Measurements from ENCODE around the gene GALK2.

The GALK2 gene

DNA sequence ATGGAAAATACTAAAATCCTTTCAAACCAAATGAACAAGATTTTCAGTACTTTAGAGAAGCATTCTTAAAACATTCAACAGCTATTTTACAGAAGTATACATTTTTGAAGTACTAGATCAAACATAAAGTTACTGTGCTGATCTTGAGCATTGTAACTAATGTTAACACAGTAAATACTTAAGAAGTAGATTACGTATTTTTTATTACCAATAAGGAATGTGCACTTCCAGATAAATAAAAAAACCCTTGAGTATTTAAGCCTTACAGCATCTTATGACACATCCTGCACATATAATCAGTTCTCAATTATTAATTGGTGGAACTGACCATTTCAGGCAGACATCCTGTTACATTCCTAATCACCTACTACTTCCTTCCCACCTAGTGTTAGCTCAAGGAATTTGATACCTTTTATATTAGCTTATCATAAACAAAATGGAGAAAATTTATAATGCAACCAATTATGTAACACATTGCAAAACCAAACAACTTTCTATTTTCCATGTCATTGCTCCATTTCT lies 47.4 kb upstream of the GALK2 start:
- ATAC-seq = no peak
- TF ChIP-seq CSRNP3 (CRISPR knock-in tag; IDR thresholded peaks at IDR 0.05) (no peak), TOX (CRISPR knock-in tag; IDR thresholded peaks at IDR 0.05; ENCODE audit: borderline replicate concordance) (no peak), ZC3H10 (CRISPR knock-in tag; IDR thresholded peaks at IDR 0.05) (no peak), ZFP30 (CRISPR knock-in tag; IDR thresholded peaks at IDR 0.05) (no peak)
- TF ChIP-seq, protein P1, sequence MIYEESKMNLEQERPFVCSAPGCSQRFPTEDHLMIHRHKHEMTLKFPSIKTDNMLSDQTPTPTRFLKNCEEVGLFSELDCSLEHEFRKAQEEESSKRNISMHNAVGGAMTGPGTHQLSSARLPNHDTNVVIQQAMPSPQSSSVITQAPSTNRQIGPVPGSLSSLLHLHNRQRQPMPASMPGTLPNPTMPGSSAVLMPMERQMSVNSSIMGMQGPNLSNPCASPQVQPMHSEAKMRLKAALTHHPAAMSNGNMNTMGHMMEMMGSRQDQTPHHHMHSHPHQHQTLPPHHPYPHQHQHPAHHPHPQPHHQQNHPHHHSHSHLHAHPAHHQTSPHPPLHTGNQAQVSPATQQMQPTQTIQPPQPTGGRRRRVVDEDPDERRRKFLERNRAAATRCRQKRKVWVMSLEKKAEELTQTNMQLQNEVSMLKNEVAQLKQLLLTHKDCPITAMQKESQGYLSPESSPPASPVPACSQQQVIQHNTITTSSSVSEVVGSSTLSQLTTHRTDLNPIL (CRISPR knock-in tag; IDR thresholded peaks at IDR 0.05; ENCODE audit: low read depth) = no peak

- ATAC-seq = no peak
Measured at GRCh38 chr15:49124371-49124770, 45.7 kb upstream of the GALK2 start.

GRCh38 chr15:49131403-49131802 lies 38.6 kb upstream of the GALK2 start:
- TF ChIP-seq ZFP30 (CRISPR knock-in tag; IDR thresholded peaks at IDR 0.05) (no peak), ISL1 (CRISPR knock-in tag; IDR thresholded peaks at IDR 0.05) (no peak), TCF4 (CRISPR knock-in tag; IDR thresholded peaks at IDR 0.05; ENCODE audit: borderline replicate concordance) (no peak), ZFP3 (CRISPR knock-in tag; IDR thresholded peaks at IDR 0.05) (no peak)
- ATAC-seq = no peak

More at GRCh38 chr15:49124371-49124770, 45.7 kb upstream of the GALK2 start:
- TF ChIP-seq OSR1 (CRISPR knock-in tag; IDR thresholded peaks at IDR 0.05) (no peak), ARNTL (CRISPR knock-in tag; IDR thresholded peaks at IDR 0.05; ENCODE audit: borderline replicate concordance, low read depth) (no peak), POU6F1 (CRISPR knock-in tag; IDR thresholded peaks at IDR 0.05; ENCODE audit: borderline replicate concordance, low read depth) (no peak)
- TF ChIP-seq, protein P2, sequence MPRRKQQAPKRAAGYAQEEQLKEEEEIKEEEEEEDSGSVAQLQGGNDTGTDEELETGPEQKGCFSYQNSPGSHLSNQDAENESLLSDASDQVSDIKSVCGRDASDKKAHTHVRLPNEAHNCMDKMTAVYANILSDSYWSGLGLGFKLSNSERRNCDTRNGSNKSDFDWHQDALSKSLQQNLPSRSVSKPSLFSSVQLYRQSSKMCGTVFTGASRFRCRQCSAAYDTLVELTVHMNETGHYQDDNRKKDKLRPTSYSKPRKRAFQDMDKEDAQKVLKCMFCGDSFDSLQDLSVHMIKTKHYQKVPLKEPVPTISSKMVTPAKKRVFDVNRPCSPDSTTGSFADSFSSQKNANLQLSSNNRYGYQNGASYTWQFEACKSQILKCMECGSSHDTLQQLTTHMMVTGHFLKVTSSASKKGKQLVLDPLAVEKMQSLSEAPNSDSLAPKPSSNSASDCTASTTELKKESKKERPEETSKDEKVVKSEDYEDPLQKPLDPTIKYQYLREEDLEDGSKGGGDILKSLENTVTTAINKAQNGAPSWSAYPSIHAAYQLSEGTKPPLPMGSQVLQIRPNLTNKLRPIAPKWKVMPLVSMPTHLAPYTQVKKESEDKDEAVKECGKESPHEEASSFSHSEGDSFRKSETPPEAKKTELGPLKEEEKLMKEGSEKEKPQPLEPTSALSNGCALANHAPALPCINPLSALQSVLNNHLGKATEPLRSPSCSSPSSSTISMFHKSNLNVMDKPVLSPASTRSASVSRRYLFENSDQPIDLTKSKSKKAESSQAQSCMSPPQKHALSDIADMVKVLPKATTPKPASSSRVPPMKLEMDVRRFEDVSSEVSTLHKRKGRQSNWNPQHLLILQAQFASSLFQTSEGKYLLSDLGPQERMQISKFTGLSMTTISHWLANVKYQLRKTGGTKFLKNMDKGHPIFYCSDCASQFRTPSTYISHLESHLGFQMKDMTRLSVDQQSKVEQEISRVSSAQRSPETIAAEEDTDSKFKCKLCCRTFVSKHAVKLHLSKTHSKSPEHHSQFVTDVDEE (CRISPR knock-in tag; IDR thresholded peaks at IDR 0.05) = no peak

DNA sequence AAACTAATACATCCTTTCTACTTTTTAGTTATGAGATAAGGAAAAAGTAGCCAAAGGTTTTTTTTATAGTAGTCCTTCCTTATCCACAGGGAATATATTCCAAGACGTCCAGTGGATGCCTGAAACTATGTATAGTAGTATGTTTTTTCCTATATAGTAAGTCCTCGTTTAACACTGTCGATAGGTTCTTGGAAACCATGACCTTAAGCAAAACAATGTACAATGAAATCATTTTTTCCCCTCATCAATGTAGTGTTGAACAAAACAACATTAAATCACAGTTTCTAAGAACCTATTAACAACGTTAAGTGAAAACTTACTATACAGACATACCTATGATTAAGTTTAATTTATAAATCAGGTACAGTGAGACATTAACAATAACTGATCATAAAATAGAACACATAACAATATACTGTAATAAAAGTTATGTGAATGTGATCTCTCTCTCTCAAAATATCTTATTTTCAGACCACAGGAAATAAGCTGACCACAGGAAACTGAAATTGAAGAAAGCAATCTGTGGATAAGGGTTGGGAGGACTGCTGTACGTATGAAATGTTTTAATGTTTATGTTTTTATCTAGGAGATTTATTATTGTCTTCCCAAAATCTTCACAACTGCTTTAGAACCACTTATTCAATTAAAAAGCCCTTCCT lies 35.2 kb upstream of the GALK2 start:
- no peak for ATAC-seq
- TF ChIP-seq TCF4 (CRISPR knock-in tag; IDR thresholded peaks at IDR 0.05; ENCODE audit: borderline replicate concordance) (no peak), ESRRG (CRISPR knock-in tag; IDR thresholded peaks at IDR 0.05) (no peak), TOX (CRISPR knock-in tag; IDR thresholded peaks at IDR 0.05; ENCODE audit: borderline replicate concordance) (no peak), CSRNP3 (CRISPR knock-in tag; IDR thresholded peaks at IDR 0.05) (no peak), POU6F1 (CRISPR knock-in tag; IDR thresholded peaks at IDR 0.05; ENCODE audit: borderline replicate concordance, low read depth) (no peak), SNAI2 (CRISPR knock-in tag; IDR thresholded peaks at IDR 0.05) (no peak), GLIS3 (CRISPR knock-in tag; IDR thresholded peaks at IDR 0.05) (no peak)

All from SK-N-SH treated with all-trans-retinoic acid at 6 μM for 48 hours (cell line).